Measurements from ENCODE around the gene GFY. TPM values are rescaled to one million over a fixed set of nuclear protein-coding genes. Genes with fewer than 3 reads are reported as not detected.

GFY gene
- total and polyA plus RNA-seq, 5 experiments from 2014 or later: not detected

- POLR2A ChIA-PET: interaction anchor here (0.5 to 5.2 kb wide), 16 partner anchors 11 to 337 kb away, joined by 3 to 60 read pairs (median 3); partner anchors contain the start of genes ALDH16A1, CD37, FUZ and NOSIP
- peak overlapping the region; percentile 93 to 99 (median 96) for H3K4me3 Mint-ChIP-seq
- H3K9me3 Mint-ChIP-seq: no peaks in the 10 kb centered on the region
- H3K36me3 Mint-ChIP-seq: peaks cover 10 to 58% (median 16%) of the 10 kb centered on the region in 3 donors
- H3K4me1 Mint-ChIP-seq: peaks cover 24 to 63% (median 58%) of the 10 kb centered on the region in 4 donors
- DNase-seq: peak in 9 of 10 donors; percentile 53 to 85 (median 69)
- ATAC-seq: peak; percentile 45 to 48
- no peaks in the 10 kb centered on the region for H3K27me3 Mint-ChIP-seq
- H3K27ac Mint-ChIP-seq: peak overlapping the region; percentile 92 to 100 (median 98)
These were observed 51.0 kb downstream of the GFY start for GRCh38 chr19:49475995-49476880.

Other genes starting within 250 kb of the GFY start
- gene SLC6A16, start 100.2 kb upstream of the GFY start, total RNA-seq: 1 to 10 TPM; 6.0 to 6.9 TPM
- gene SLC6A16, start 100.2 kb upstream of the GFY start, polyA plus RNA-seq: 1 to 10 TPM in 2 of 3 donors, under 1 TPM in 1; 0.97 to 1.5 (median 1.4) TPM
- gene CD37, start 90.0 kb upstream of the GFY start, total RNA-seq: 100 to 1,000 TPM; 328 to 337 TPM
- 100 to 1,000 TPM; 148 to 192 (median 177) TPM for gene CD37, start 90.0 kb upstream of the GFY start, polyA plus RNA-seq
- under 1 TPM; 0.21 to 0.49 TPM for gene TEAD2, start 63.0 kb upstream of the GFY start, total RNA-seq
- under 1 TPM in 1 of 3 donors, not detected in 2; 0.07 TPM for gene TEAD2, start 63.0 kb upstream of the GFY start, polyA plus RNA-seq
- gene DKKL1, start 61.5 kb upstream of the GFY start, total RNA-seq: not detected
- gene DKKL1, start 61.5 kb upstream of the GFY start, polyA plus RNA-seq: not detected
- under 1 TPM in 1 of 2 experiments, not detected in 1; 0.36 TPM for gene KASH5, start 37.1 kb upstream of the GFY start, total RNA-seq
- gene KASH5, start 37.1 kb upstream of the GFY start, polyA plus RNA-seq: under 1 TPM in 1 of 3 donors, not detected in 2; 0.22 TPM
- not detected for gene PTH2, start 1.9 kb upstream of the GFY start, total RNA-seq
- gene PTH2, start 1.9 kb upstream of the GFY start, polyA plus RNA-seq: not detected
- gene SLC17A7, start 16.1 kb downstream of the GFY start, total RNA-seq: under 1 TPM; 0.27 to 0.73 TPM
- not detected for gene SLC17A7, start 16.1 kb downstream of the GFY start, polyA plus RNA-seq
- 100 to 1,000 TPM; 157 to 179 TPM for gene PIH1D1, start 26.4 kb downstream of the GFY start, total RNA-seq
- gene PIH1D1, start 26.4 kb downstream of the GFY start, polyA plus RNA-seq: 10 to 100 TPM; 85.3 to 88.9 (median 86.7) TPM
- gene ALDH16A1, start 27.8 kb downstream of the GFY start, total RNA-seq: 10 to 100 TPM; 44.3 to 44.4 TPM
- gene ALDH16A1, start 27.8 kb downstream of the GFY start, polyA plus RNA-seq: 10 to 100 TPM; 28.3 to 38.0 (median 30.1) TPM
- gene FLT3LG, start 48.8 kb downstream of the GFY start, total RNA-seq: 100 to 1,000 TPM; 106 to 112 TPM
- 100 to 1,000 TPM; 108 to 205 (median 166) TPM for gene FLT3LG, start 48.8 kb downstream of the GFY start, polyA plus RNA-seq
- 1,000 to 10,000 TPM; 5,160 to 5,167 TPM for gene RPL13A, start 62.2 kb downstream of the GFY start, total RNA-seq
- 1,000 to 10,000 TPM; 3,162 to 3,664 (median 3,630) TPM for gene RPL13A, start 62.2 kb downstream of the GFY start, polyA plus RNA-seq
- 1,000 to 10,000 TPM; 3,084 to 3,152 TPM for gene RPS11, start 71.0 kb downstream of the GFY start, total RNA-seq
- gene RPS11, start 71.0 kb downstream of the GFY start, polyA plus RNA-seq: 1,000 to 10,000 TPM; 2,379 to 2,818 (median 2,600) TPM
- 10 to 100 TPM; 24.3 to 26.0 TPM for gene FCGRT, start 87.3 kb downstream of the GFY start, total RNA-seq
- gene FCGRT, start 87.3 kb downstream of the GFY start, polyA plus RNA-seq: 10 to 100 TPM; 50.3 to 62.9 (median 61.5) TPM
- gene RCN3, start 102.6 kb downstream of the GFY start, total RNA-seq: 1 to 10 TPM; 1.6 to 3.6 TPM
- gene RCN3, start 102.6 kb downstream of the GFY start, polyA plus RNA-seq: 1 to 10 TPM; 1.5 to 4.5 (median 2.8) TPM
- gene NOSIP, start 155.2 kb downstream of the GFY start, total RNA-seq: 100 to 1,000 TPM; 162 to 173 TPM
- gene NOSIP, start 155.2 kb downstream of the GFY start, polyA plus RNA-seq: 100 to 1,000 TPM; 662 to 854 (median 844) TPM
- gene PRRG2, start 155.9 kb downstream of the GFY start, total RNA-seq: 1 to 10 TPM; 1.9 to 2.4 TPM
- gene PRRG2, start 155.9 kb downstream of the GFY start, polyA plus RNA-seq: under 1 TPM; 0.28 to 0.34 (median 0.32) TPM
- 10 to 100 TPM; 61.6 to 62.1 TPM for gene PRR12, start 165.8 kb downstream of the GFY start, total RNA-seq
- under 1 TPM; 0.24 to 0.69 (median 0.37) TPM for gene PRR12, start 165.8 kb downstream of the GFY start, polyA plus RNA-seq
- gene RRAS, start 214.8 kb downstream of the GFY start, total RNA-seq: 10 to 100 TPM; 10.4 to 12.7 TPM
- gene RRAS, start 214.8 kb downstream of the GFY start, polyA plus RNA-seq: 10 to 100 TPM; 21.8 to 30.2 (median 28.4) TPM
- gene SCAF1, start 216.8 kb downstream of the GFY start, total RNA-seq: 10 to 100 TPM; 51.0 to 62.3 TPM
- gene SCAF1, start 216.8 kb downstream of the GFY start, polyA plus RNA-seq: 1 to 10 TPM; 1.1 to 2.5 (median 1.2) TPM
- 100 to 1,000 TPM; 279 to 303 TPM for gene IRF3, start 240.5 kb downstream of the GFY start, total RNA-seq
- 10 to 100 TPM; 54.6 to 76.1 (median 65.1) TPM for gene IRF3, start 240.5 kb downstream of the GFY start, polyA plus RNA-seq
- gene BCL2L12, start 240.5 kb downstream of the GFY start, total RNA-seq: 10 to 100 TPM; 22.5 to 24.0 TPM
- gene BCL2L12, start 240.5 kb downstream of the GFY start, polyA plus RNA-seq: 10 to 100 TPM; 19.3 to 20.6 (median 19.6) TPM